ENCODE data around the gene NEK11.
"Not testable (repeated sequence)": the region's sequence is repeated elsewhere in the genome, so short reads cannot be mapped to it uniquely, and the experiment has no call there.

NEK11 gene

GRCh38 chr3:131042271-131042985, 15.8 kb downstream of the NEK11 start:
- not testable (repeated sequence) for H3K36me3 ChIP-seq (ENCODE audit: control insufficient read depth, insufficient read depth, low read length, severe bottlenecking); H3K4me1 ChIP-seq (ENCODE audit: control insufficient read depth, insufficient read depth, low read length); DNase-seq (ENCODE audit: low read depth); H3K27me3 ChIP-seq (replicated peaks; ENCODE audit: control insufficient read depth, insufficient read depth, low read length); H3K9ac ChIP-seq (ENCODE audit: low read length); H3K4me3 ChIP-seq (ENCODE audit: low read length); H3K9me3 ChIP-seq (ENCODE audit: control insufficient read depth, low read length)

GRCh38 chr3:131047582-131047981, 20.9 kb downstream of the NEK11 start:
- peaks cover 5% of the 10 kb centered on the region for H3K4me1 ChIP-seq (ENCODE audit: control insufficient read depth, insufficient read depth, low read length)
- DNase-seq (ENCODE audit: low read depth) = no peak

GRCh38 chr3:131048030-131048429, 21.4 kb downstream of the NEK11 start:
- Histone ChIP-seq H3K4me1 (ENCODE audit: control insufficient read depth, insufficient read depth, low read length) (peaks cover 9% of the 10 kb centered on the region), H3K9ac (ENCODE audit: low read length) (no peak overlapping the region), H3K27me3 (replicated peaks; ENCODE audit: control insufficient read depth, insufficient read depth, low read length) (no peaks in the 10 kb centered on the region), H3K36me3 (ENCODE audit: control insufficient read depth, insufficient read depth, low read length, severe bottlenecking) (no peaks in the 10 kb centered on the region), H3K9me3 (ENCODE audit: control insufficient read depth, low read length) (peaks cover 3% of the 10 kb centered on the region), H3K4me3 (ENCODE audit: low read length) (no peak overlapping the region)
- no peak for DNase-seq (ENCODE audit: low read depth)

More at GRCh38 chr3:131047582-131047981, 20.9 kb downstream of the NEK11 start:
- H3K9me3 ChIP-seq (ENCODE audit: control insufficient read depth, low read length) = peaks cover 3% of the 10 kb centered on the region
- H3K36me3 ChIP-seq (ENCODE audit: control insufficient read depth, insufficient read depth, low read length, severe bottlenecking) = no peaks in the 10 kb centered on the region
- H3K4me3 ChIP-seq (ENCODE audit: low read length) = no peak overlapping the region
- H3K27me3 ChIP-seq (replicated peaks; ENCODE audit: control insufficient read depth, insufficient read depth, low read length) = no peaks in the 10 kb centered on the region
- H3K9ac ChIP-seq (ENCODE audit: low read length) = no peak overlapping the region

GRCh38 chr3:131050001-131050400, 23.3 kb downstream of the NEK11 start:
- no peaks in the 10 kb centered on the region for H3K36me3 ChIP-seq (ENCODE audit: control insufficient read depth, insufficient read depth, low read length, severe bottlenecking)
- peaks cover 10% of the 10 kb centered on the region for H3K4me1 ChIP-seq (ENCODE audit: control insufficient read depth, insufficient read depth, low read length)
- no peak overlapping the region for H3K4me3 ChIP-seq (ENCODE audit: low read length)
- DNase-seq (ENCODE audit: low read depth) = no peak
- no peaks in the 10 kb centered on the region for H3K27me3 ChIP-seq (replicated peaks; ENCODE audit: control insufficient read depth, insufficient read depth, low read length)
- no peak overlapping the region for H3K9ac ChIP-seq (ENCODE audit: low read length)
- H3K9me3 ChIP-seq (ENCODE audit: control insufficient read depth, low read length) = peaks cover under 1% of the 10 kb centered on the region

- no peak overlapping the region for H3K4me3 ChIP-seq (ENCODE audit: low read length)
- no peaks in the 10 kb centered on the region for H3K36me3 ChIP-seq (ENCODE audit: control insufficient read depth, insufficient read depth, low read length, severe bottlenecking)
- H3K9me3 ChIP-seq (ENCODE audit: control insufficient read depth, low read length) = no peaks in the 10 kb centered on the region
- H3K9ac ChIP-seq (ENCODE audit: low read length) = peak overlapping the region; percentile 54
- H3K4me1 ChIP-seq (ENCODE audit: control insufficient read depth, insufficient read depth, low read length) = peaks cover 10% of the 10 kb centered on the region
- no peaks in the 10 kb centered on the region for H3K27me3 ChIP-seq (replicated peaks; ENCODE audit: control insufficient read depth, insufficient read depth, low read length)
- DNase-seq (ENCODE audit: low read depth) = peak; percentile 38
These were observed 26.6 kb downstream of the NEK11 start for GRCh38 chr3:131053043-131053859.

- Histone ChIP-seq H3K27me3 (replicated peaks; ENCODE audit: control insufficient read depth, insufficient read depth, low read length) (no peaks in the 10 kb centered on the region), H3K4me3 (ENCODE audit: low read length) (no peak overlapping the region)
- no peak for DNase-seq (ENCODE audit: low read depth)
These were observed 41.3 kb downstream of the NEK11 start for GRCh38 chr3:131067983-131068382.

GRCh38 chr3:131072099-131072559, 45.5 kb downstream of the NEK11 start:
- Histone ChIP-seq H3K27me3 (replicated peaks; ENCODE audit: control insufficient read depth, insufficient read depth, low read length) (no peaks in the 10 kb centered on the region), H3K9me3 (ENCODE audit: control insufficient read depth, low read length) (no peaks in the 10 kb centered on the region), H3K4me3 (ENCODE audit: low read length) (no peak overlapping the region), H3K9ac (ENCODE audit: low read length) (peak overlapping the region; percentile 38), H3K4me1 (ENCODE audit: control insufficient read depth, insufficient read depth, low read length) (peaks cover 22% of the 10 kb centered on the region), H3K36me3 (ENCODE audit: control insufficient read depth, insufficient read depth, low read length, severe bottlenecking) (no peaks in the 10 kb centered on the region)
- DNase-seq (ENCODE audit: low read depth) = peak; percentile 0

More at GRCh38 chr3:131067983-131068382, 41.3 kb downstream of the NEK11 start:
- Histone ChIP-seq H3K9ac (ENCODE audit: low read length) (no peak overlapping the region), H3K4me1 (ENCODE audit: control insufficient read depth, insufficient read depth, low read length) (peaks cover 11% of the 10 kb centered on the region), H3K36me3 (ENCODE audit: control insufficient read depth, insufficient read depth, low read length, severe bottlenecking) (no peaks in the 10 kb centered on the region), H3K9me3 (ENCODE audit: control insufficient read depth, low read length) (no peaks in the 10 kb centered on the region)

- H3K9me3 ChIP-seq (ENCODE audit: control insufficient read depth, low read length) = no peaks in the 10 kb centered on the region
- no peaks in the 10 kb centered on the region for H3K36me3 ChIP-seq (ENCODE audit: control insufficient read depth, insufficient read depth, low read length, severe bottlenecking)
- H3K9ac ChIP-seq (ENCODE audit: low read length) = peak overlapping the region; percentile 38
- H3K4me3 ChIP-seq (ENCODE audit: low read length) = peak overlapping the region; percentile 24
- peaks cover 22% of the 10 kb centered on the region for H3K4me1 ChIP-seq (ENCODE audit: control insufficient read depth, insufficient read depth, low read length)
- no peaks in the 10 kb centered on the region for H3K27me3 ChIP-seq (replicated peaks; ENCODE audit: control insufficient read depth, insufficient read depth, low read length)
- DNase-seq (ENCODE audit: low read depth) = peak; percentile 22
These were observed 46.2 kb downstream of the NEK11 start for GRCh38 chr3:131072845-131073244.

- Histone ChIP-seq H3K27me3 (replicated peaks; ENCODE audit: control insufficient read depth, insufficient read depth, low read length) (no peaks in the 10 kb centered on the region), H3K4me3 (ENCODE audit: low read length) (no peak overlapping the region), H3K9me3 (ENCODE audit: control insufficient read depth, low read length) (no peaks in the 10 kb centered on the region), H3K4me1 (ENCODE audit: control insufficient read depth, insufficient read depth, low read length) (peaks cover 22% of the 10 kb centered on the region), H3K9ac (ENCODE audit: low read length) (no peak overlapping the region), H3K36me3 (ENCODE audit: control insufficient read depth, insufficient read depth, low read length, severe bottlenecking) (no peaks in the 10 kb centered on the region)
- DNase-seq (ENCODE audit: low read depth) = no peak
These were observed 49.1 kb downstream of the NEK11 start for GRCh38 chr3:131075632-131076328.

- DNase-seq (ENCODE audit: low read depth) = no peak
- H3K9me3 ChIP-seq (ENCODE audit: control insufficient read depth, low read length) = no peaks in the 10 kb centered on the region
- H3K27me3 ChIP-seq (replicated peaks; ENCODE audit: control insufficient read depth, insufficient read depth, low read length) = no peaks in the 10 kb centered on the region
- H3K36me3 ChIP-seq (ENCODE audit: control insufficient read depth, insufficient read depth, low read length, severe bottlenecking) = no peaks in the 10 kb centered on the region
- H3K4me1 ChIP-seq (ENCODE audit: control insufficient read depth, insufficient read depth, low read length) = peaks cover 14% of the 10 kb centered on the region
- H3K9ac ChIP-seq (ENCODE audit: low read length) = no peak overlapping the region
- no peak overlapping the region for H3K4me3 ChIP-seq (ENCODE audit: low read length)
These were observed 51.2 kb downstream of the NEK11 start for GRCh38 chr3:131077904-131078303.

- no peaks in the 10 kb centered on the region for H3K9me3 ChIP-seq (ENCODE audit: control insufficient read depth, low read length)
- no peaks in the 10 kb centered on the region for H3K27me3 ChIP-seq (replicated peaks; ENCODE audit: control insufficient read depth, insufficient read depth, low read length)
- H3K4me3 ChIP-seq (ENCODE audit: low read length) = no peak overlapping the region
- no peak for DNase-seq (ENCODE audit: low read depth)
- no peaks in the 10 kb centered on the region for H3K36me3 ChIP-seq (ENCODE audit: control insufficient read depth, insufficient read depth, low read length, severe bottlenecking)
- peaks cover 4% of the 10 kb centered on the region for H3K4me1 ChIP-seq (ENCODE audit: control insufficient read depth, insufficient read depth, low read length)
- H3K9ac ChIP-seq (ENCODE audit: low read length) = no peak overlapping the region
These were observed 52.4 kb downstream of the NEK11 start for GRCh38 chr3:131079086-131079485.
